GM12891 (cell line): ENCODE results near the gene EFNA2.

ENCODE experiments used
- PAX5 ChIP-seq: IDR thresholded peaks from 2 replicates; pipeline ENCODE4 v1.6.1; 2011; ENCODE audit warnings: low read length, moderate library complexity, mild to moderate bottlenecking; ENCODE audit not compliant: insufficient read depth, severe bottlenecking
- POLR2A ChIP-seq: IDR thresholded peaks from 2 replicates; pipeline ENCODE4 v1.6.1; 2011; ENCODE audit warnings: low read depth, low read length, control low read depth
- POLR2AphosphoS5 ChIP-seq: IDR thresholded peaks from 2 replicates; pipeline ENCODE4 v1.6.1; 2011; ENCODE audit warnings: low read depth, low read length, control low read depth
- POU2F2 ChIP-seq: IDR thresholded peaks from 2 replicates; pipeline ENCODE4 v1.6.1; 2011; ENCODE audit warnings: low read depth, mild to moderate bottlenecking, control low read depth, low read length, moderate library complexity
- SPI1 ChIP-seq: IDR thresholded peaks from 2 replicates; pipeline ENCODE4 v1.6.1; 2011; ENCODE audit warnings: low read depth, low read length, control low read depth
- TAF1 ChIP-seq: IDR thresholded peaks from 2 replicates; pipeline ENCODE4 v1.6.1; 2011; ENCODE audit warnings: low read depth, low read length, control low read depth

DNA sequence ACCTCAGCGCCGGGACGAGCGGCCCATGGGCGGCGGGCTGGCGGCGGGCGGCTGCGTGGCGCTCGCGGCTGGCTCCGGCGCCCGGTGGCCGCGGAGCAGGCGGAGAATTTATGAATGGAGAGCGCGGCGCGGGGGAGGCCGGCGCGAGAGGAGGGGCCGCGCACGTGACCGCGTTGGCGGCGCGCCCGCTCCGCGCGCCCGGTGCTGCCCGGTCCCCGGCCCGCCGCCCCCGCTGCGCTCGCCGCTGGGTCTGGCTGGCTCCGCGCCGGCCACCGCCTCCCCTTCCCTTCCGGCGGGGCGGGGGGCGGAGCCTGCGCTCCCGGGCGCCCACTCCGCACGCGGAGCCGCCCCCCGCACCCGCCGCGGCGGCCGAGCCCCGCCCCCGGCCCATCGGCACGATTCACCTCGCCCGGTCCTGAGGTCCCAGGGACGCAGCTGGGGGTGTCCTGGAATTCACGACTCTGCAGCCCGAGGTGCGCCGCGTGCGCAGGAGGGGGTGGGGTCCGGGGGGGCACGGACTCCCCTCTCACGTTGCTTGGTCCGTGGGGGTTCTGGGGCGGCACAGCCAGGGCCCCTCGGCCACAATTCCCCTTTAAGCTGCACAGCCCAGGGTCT, 47.8 kb upstream of the EFNA2 start, which contains the start of gene CBARP:
- TF ChIP-seq POLR2A: no peak
- no peak for TF ChIP-seq POU2F2
- TF ChIP-seq TAF1: no peak
- TF ChIP-seq POLR2AphosphoS5: no peak
- TF ChIP-seq SPI1: no peak
- TF ChIP-seq PAX5: no peak
